ENCODE data around the gene C1orf174.

Gene C1orf174

GRCh38 chr1:3900150-3900968 lies at the start of gene C1orf174:
Gene C1orf174, minus strand, starts transcription at chr1:3900272. Its CDS starts 86 bp downstream, at chr1:3900186.
- Histone ChIP-seq H3K4me1 (ENCODE audit: control insufficient read depth, insufficient read depth, low read length) (no peaks in the 10 kb centered on the region), H3K27ac (ENCODE audit: low read depth, low read length) (peak within 1 kb of the TSS; percentile 96), H3K36me3 (ENCODE audit: control insufficient read depth, insufficient read depth, low read length) (no peaks in the 10 kb centered on the region), H3K4me3 (ENCODE audit: low read length) (peak within 1 kb of the TSS; percentile 95), H3K9ac (ENCODE audit: low read length) (peak within 1 kb of the TSS; percentile 74), H3K27me3 (ENCODE audit: control insufficient read depth, insufficient read depth, low read length) (no peaks in the 10 kb centered on the region)

DNA sequence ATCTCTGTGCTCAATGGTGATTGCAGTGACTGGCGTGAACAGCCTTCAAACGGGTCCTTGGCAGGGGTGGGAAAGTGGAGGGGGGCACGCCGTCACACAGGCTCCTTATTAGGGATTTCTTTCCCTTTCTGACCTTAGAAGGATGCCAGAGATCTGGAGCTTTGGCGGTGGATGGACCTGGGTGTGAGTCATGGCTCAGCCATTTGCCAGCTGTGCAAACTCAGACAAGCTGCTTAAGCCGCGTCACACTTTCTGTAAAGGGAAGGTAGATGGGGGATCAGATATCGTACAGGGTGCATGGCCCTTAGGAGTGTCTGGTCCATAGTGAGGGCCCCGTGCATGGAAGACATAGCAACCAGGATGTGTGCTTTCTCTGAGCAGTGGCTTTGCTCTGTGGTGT lies 48.3 kb upstream of the C1orf174 start:
- Histone ChIP-seq H3K4me1 (ENCODE audit: control insufficient read depth, insufficient read depth, low read length) (no peaks in the 10 kb centered on the region), H3K36me3 (ENCODE audit: control insufficient read depth, insufficient read depth, low read length) (no peaks in the 10 kb centered on the region), H3K9ac (ENCODE audit: low read length) (no peak overlapping the region), H3K27me3 (ENCODE audit: control insufficient read depth, insufficient read depth, low read length) (no peaks in the 10 kb centered on the region), H3K4me3 (ENCODE audit: low read length) (no peak overlapping the region), H3K27ac (ENCODE audit: low read depth, low read length) (no peak overlapping the region)

DNA sequence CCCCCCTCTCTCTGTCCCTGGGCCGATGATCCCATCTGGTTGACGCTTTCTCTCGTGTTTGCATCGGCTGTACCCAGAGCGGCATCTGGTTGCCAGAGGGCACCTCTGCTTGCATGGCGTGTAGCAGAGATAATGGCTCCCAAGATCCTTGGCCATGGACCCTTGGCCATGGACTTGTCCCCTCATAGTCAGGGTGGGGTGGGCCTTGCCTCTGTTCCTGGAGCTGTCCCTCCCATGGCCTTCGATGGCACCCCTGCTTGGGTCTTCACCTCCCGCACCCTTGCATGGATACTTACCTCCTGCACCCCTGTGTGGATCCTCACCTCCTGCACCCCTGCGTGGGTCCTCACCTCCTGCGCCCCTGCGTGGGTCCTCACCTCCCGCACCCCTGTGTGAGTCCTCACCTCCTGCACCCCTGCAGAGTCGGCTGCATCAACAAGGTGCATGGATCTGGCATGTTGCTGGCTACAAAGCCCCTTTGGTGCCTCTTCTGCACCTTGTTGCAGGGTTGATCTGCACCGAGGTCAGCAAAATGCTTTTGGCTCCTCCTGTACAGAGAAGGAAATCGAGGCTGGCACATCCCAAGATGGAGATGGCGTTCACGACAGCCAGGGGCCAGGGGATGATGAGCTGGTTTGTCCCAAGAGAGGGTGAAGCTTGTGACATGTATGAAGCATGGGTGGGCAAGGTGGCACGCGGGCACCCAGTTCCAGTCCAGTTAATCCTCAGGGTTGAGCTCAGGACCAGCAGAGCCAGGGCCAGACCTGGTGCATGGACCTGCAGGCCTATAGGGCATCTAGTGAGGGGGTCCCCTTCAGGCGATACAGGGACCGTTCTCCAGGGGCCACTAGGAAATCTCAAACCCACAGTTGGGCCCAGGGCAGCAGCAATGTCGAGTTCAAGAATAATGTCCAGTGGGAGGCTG lies 46.1 kb upstream of the C1orf174 start:
- Histone ChIP-seq H3K36me3 (ENCODE audit: control insufficient read depth, insufficient read depth, low read length) (no peaks in the 10 kb centered on the region), H3K27ac (ENCODE audit: low read depth, low read length) (no peak overlapping the region), H3K4me3 (ENCODE audit: low read length) (no peak overlapping the region), H3K27me3 (ENCODE audit: control insufficient read depth, insufficient read depth, low read length) (no peaks in the 10 kb centered on the region), H3K4me1 (ENCODE audit: control insufficient read depth, insufficient read depth, low read length) (no peaks in the 10 kb centered on the region), H3K9ac (ENCODE audit: low read length) (no peak overlapping the region)

- Histone ChIP-seq H3K4me1 (ENCODE audit: control insufficient read depth, insufficient read depth, low read length) (no peaks in the 10 kb centered on the region), H3K27ac (ENCODE audit: low read depth, low read length) (no peak overlapping the region), H3K4me3 (ENCODE audit: low read length) (no peak overlapping the region), H3K9ac (ENCODE audit: low read length) (no peak overlapping the region), H3K36me3 (ENCODE audit: control insufficient read depth, insufficient read depth, low read length) (no peaks in the 10 kb centered on the region), H3K27me3 (ENCODE audit: control insufficient read depth, insufficient read depth, low read length) (no peaks in the 10 kb centered on the region)
These were observed 45.1 kb upstream of the C1orf174 start for GRCh38 chr1:3945222-3945621.

- Histone ChIP-seq H3K4me3 (ENCODE audit: low read length) (no peak overlapping the region), H3K9ac (ENCODE audit: low read length) (no peak overlapping the region), H3K27ac (ENCODE audit: low read depth, low read length) (no peak overlapping the region), H3K4me1 (ENCODE audit: control insufficient read depth, insufficient read depth, low read length) (no peaks in the 10 kb centered on the region), H3K27me3 (ENCODE audit: control insufficient read depth, insufficient read depth, low read length) (no peaks in the 10 kb centered on the region), H3K36me3 (ENCODE audit: control insufficient read depth, insufficient read depth, low read length) (no peaks in the 10 kb centered on the region)
These were observed 44.6 kb upstream of the C1orf174 start for GRCh38 chr1:3944578-3945125.

DNA sequence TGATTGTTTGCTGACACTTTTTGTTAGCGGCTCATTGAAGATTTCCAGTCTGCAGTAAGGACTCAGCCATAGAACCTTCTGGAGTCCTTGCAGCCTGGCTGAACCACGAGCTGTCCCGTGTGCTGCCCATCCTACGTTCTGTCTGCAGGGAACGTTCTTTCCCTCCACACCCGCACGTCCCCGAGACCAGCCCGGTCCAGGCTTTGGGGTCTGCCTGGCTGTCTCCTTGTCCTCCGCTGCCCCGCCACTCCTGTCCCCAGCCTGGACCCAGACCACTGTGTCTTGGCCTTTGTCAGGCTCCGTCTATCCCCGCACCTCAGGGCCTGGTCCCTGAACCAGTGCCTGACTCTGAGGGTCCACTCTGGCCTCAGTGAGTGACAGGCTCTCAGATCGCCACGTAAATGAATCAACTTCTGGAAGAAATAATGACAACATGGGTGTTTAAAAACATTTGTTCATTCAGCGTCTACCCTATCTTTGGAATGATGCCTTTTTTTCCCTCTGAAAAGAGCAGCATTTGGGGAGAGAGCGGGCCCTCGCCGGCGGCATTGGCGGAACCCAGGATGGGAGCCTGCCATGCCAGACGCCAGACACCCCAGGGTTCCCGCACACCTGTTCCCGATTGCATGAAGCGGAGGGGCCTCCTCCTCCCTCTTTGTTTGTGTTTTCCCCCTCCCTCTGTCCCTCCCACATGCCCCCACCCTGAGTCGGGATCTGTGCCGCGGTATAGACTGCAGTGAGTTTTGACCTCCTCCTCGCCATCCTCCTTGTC lies 43.9 kb upstream of the C1orf174 start:
- Histone ChIP-seq H3K4me3 (ENCODE audit: low read length) (no peak overlapping the region), H3K9ac (ENCODE audit: low read length) (no peak overlapping the region), H3K36me3 (ENCODE audit: control insufficient read depth, insufficient read depth, low read length) (no peaks in the 10 kb centered on the region), H3K4me1 (ENCODE audit: control insufficient read depth, insufficient read depth, low read length) (no peaks in the 10 kb centered on the region), H3K27ac (ENCODE audit: low read depth, low read length) (no peak overlapping the region), H3K27me3 (ENCODE audit: control insufficient read depth, insufficient read depth, low read length) (no peaks in the 10 kb centered on the region)

GRCh38 chr1:3943123-3943431 lies 43.0 kb upstream of the C1orf174 start:
- Histone ChIP-seq H3K4me1 (ENCODE audit: control insufficient read depth, insufficient read depth, low read length) (no peaks in the 10 kb centered on the region), H3K27me3 (ENCODE audit: control insufficient read depth, insufficient read depth, low read length) (no peaks in the 10 kb centered on the region), H3K27ac (ENCODE audit: low read depth, low read length) (no peak overlapping the region)

DNA sequence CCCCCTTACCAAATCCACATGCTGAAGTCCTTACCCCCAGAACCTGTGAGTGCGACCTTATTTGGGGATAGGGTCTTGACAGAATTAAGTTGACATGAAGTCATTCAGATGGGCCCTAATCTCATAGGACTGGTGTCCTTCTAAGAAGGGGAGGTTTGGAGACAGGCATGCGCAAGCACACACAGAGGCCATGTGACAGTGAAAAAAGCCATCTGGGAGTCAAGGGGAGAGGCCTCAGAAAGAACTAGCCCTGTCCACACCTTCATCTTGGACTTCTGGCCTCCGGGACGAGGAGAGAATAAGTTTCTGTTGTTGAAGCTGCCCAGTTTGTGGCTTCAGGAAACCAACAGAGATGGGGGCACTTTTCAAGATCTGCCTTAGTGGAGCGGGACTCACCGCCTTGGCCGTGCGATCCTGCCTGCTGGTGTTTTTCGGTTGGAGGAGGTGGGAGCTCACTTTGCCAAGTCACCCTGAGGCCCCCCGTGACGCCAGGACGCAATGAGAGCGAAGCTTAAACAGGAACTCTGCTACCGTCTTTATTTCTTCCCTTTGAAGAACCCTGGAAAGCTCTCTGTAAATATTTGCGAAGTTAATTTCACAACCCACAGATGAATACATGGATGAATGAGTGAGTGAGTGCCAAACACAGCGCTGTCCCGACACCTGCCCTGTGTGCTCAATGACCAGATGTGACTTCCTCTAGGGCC lies 42.5 kb upstream of the C1orf174 start:
- Histone ChIP-seq H3K27me3 (ENCODE audit: control insufficient read depth, insufficient read depth, low read length) (no peaks in the 10 kb centered on the region), H3K36me3 (ENCODE audit: control insufficient read depth, insufficient read depth, low read length) (no peaks in the 10 kb centered on the region), H3K4me1 (ENCODE audit: control insufficient read depth, insufficient read depth, low read length) (no peaks in the 10 kb centered on the region), H3K4me3 (ENCODE audit: low read length) (no peak overlapping the region), H3K27ac (ENCODE audit: low read depth, low read length) (no peak overlapping the region), H3K9ac (ENCODE audit: low read length) (no peak overlapping the region)

More at GRCh38 chr1:3943123-3943431, 43.0 kb upstream of the C1orf174 start:
- H3K36me3 ChIP-seq (ENCODE audit: control insufficient read depth, insufficient read depth, low read length): no peaks in the 10 kb centered on the region
- no peak overlapping the region for H3K4me3 ChIP-seq (ENCODE audit: low read length)
- no peak overlapping the region for H3K9ac ChIP-seq (ENCODE audit: low read length)

GRCh38 chr1:3940754-3941345 lies 40.8 kb upstream of the C1orf174 start:
- H3K27me3 ChIP-seq (ENCODE audit: control insufficient read depth, insufficient read depth, low read length): no peaks in the 10 kb centered on the region
- no peak overlapping the region for H3K27ac ChIP-seq (ENCODE audit: low read depth, low read length)

DNA sequence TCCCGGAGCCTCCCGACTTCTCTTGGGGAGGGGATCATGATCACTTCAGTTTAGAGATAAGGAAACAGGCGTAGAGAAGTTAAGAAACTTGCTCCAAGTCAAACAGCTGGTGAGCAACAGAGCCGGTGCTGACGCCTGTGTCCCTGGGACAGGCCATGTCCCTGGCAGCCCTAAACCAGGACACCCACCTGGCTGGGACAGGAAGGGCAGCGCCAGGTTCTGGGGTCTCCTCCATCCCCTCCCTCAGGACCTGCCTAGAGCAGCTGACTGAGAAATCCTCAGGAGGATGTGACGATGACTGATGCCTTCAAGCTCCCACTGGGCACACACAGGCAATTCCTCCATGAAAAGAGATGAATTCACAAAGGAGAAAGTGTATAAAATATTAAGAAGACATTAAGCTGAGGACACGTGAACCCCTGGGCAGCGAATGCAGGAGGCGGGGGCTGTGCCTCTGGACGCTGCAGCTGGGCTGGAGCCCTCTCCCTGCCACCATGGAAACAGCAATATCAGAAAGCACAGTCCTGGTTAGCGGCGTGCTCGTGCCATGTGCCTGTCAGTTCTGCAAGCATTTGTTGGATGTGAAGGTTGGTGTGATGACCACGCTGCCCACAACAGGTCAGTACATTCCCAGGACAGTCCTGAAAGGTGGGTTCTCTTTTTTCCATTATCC lies 40.1 kb upstream of the C1orf174 start:
- no peak overlapping the region for H3K4me3 ChIP-seq (ENCODE audit: low read length)
- H3K27ac ChIP-seq (ENCODE audit: low read depth, low read length): no peak overlapping the region
- no peak overlapping the region for H3K9ac ChIP-seq (ENCODE audit: low read length)
- H3K4me1 ChIP-seq (ENCODE audit: control insufficient read depth, insufficient read depth, low read length): no peaks in the 10 kb centered on the region
- no peaks in the 10 kb centered on the region for H3K27me3 ChIP-seq (ENCODE audit: control insufficient read depth, insufficient read depth, low read length)
- no peaks in the 10 kb centered on the region for H3K36me3 ChIP-seq (ENCODE audit: control insufficient read depth, insufficient read depth, low read length)

More at GRCh38 chr1:3940754-3941345, 40.8 kb upstream of the C1orf174 start:
- no peak overlapping the region for H3K9ac ChIP-seq (ENCODE audit: low read length)
- no peaks in the 10 kb centered on the region for H3K36me3 ChIP-seq (ENCODE audit: control insufficient read depth, insufficient read depth, low read length)
- no peak overlapping the region for H3K4me3 ChIP-seq (ENCODE audit: low read length)
- H3K4me1 ChIP-seq (ENCODE audit: control insufficient read depth, insufficient read depth, low read length): no peaks in the 10 kb centered on the region
